H1 (cell line): ENCODE results near the gene MLLT11. TPM values are rescaled to one million over a fixed set of nuclear protein-coding genes. Genes with fewer than 3 reads are reported as not detected.

Experiments
- CTCF ChIA-PET: fragments of 300-600 bp; sonication (Branson Sonifier 250); formaldehyde crosslinking; loops from one replicate; lab custom pipeline; 2021; ENCODE audit not compliant: partially characterized antibody; lab: Charles Lee
- POLR2A ChIA-PET: fragments of 300-600 bp; sonication (Branson Sonifier 250); formaldehyde crosslinking; loops from one replicate; lab custom pipeline; 2021; ENCODE audit warnings: inconsistent platforms; ENCODE audit not compliant: partially characterized antibody; lab: Charles Lee
- DNase-seq, 2 experiments: peaks; one replicate each; pipeline versions ENCODE4 v3.0.0 to v3.0.0-alpha.2; 2010 to 2022; ENCODE audit warnings: low spot score in 2 of 2, low read depth in 1 of 2, mixed read lengths in 1 of 2
- FAIRE-seq: peaks from 2 replicates; lab custom pipeline; 2011; peaks lifted over from hg19 to GRCh38; lab: Jason Lieb, UNC
- H2AFZ ChIP-seq: 2 replicates; pipeline ENCODE4 v1.8.1; 2012; ENCODE audit warnings: low read length, inconsistent platforms
- H2AK5ac ChIP-seq: 2 replicates; pipeline ENCODE4 v1.6.1; 2013; ENCODE audit warnings: low read depth, low read length
- H2BK120ac ChIP-seq: replicated peaks from 2 replicates; pipeline ENCODE3; 2013; ENCODE audit warnings: low read depth, low read length, inconsistent platforms
- H2BK12ac ChIP-seq: 2 replicates; pipeline ENCODE4 v1.6.1; 2013; ENCODE audit warnings: low read depth, low read length
- H2BK15ac ChIP-seq: 2 replicates; pipeline ENCODE4 v1.6.1; 2013; ENCODE audit warnings: low read length
- H2BK20ac ChIP-seq: 2 replicates; pipeline ENCODE4 v1.6.1; 2013; ENCODE audit warnings: low read length
- H2BK5ac ChIP-seq: 2 replicates; pipeline ENCODE4 v1.6.1; 2013; ENCODE audit warnings: low read depth, low read length
- H3K14ac ChIP-seq: 2 replicates; pipeline ENCODE4 v1.6.1; 2013; ENCODE audit warnings: inconsistent platforms; ENCODE audit not compliant: insufficient read length
- H3K18ac ChIP-seq: 2 replicates; pipeline ENCODE4 v1.6.1; 2013; ENCODE audit warnings: low read length; ENCODE audit errors: extremely low read depth
- H3K23ac ChIP-seq: 2 replicates; pipeline ENCODE4 v1.6.1; 2013; ENCODE audit warnings: inconsistent platforms; ENCODE audit not compliant: insufficient read length
- H3K23me2 ChIP-seq: 2 replicates; pipeline ENCODE4 v1.6.1; 2013; ENCODE audit warnings: low read depth, low read length
- H3K27ac ChIP-seq: 2 replicates; pipeline ENCODE4 v1.6.1; 2011; ENCODE audit warnings: low read depth, low read length, inconsistent platforms
- H3K27me3 ChIP-seq, 4 experiments: replicated peaks in 1 of 4; 1 replicate in 1 of 4; 2 replicates in 3 of 4; pipeline versions ENCODE4 v1.6.1 to v1.8.1; 2011 to 2013; ENCODE audit warnings: low read length in 3 of 4, mild to moderate bottlenecking in 3 of 4, inconsistent platforms in 2 of 4, mixed read lengths in 2 of 4, moderate library complexity in 1 of 4; ENCODE audit not compliant: control insufficient read depth in 3 of 4, insufficient read depth in 3 of 4; ENCODE audit errors: extremely low read depth in 1 of 4
- H3K36me3 ChIP-seq, 4 experiments: 2 replicates each; pipeline versions ENCODE4 v1.6.1 to v1.8.1; 2011 to 2013; ENCODE audit warnings: mild to moderate bottlenecking in 4 of 4, low read length in 3 of 4, moderate library complexity in 2 of 4, control low read depth in 1 of 4, inconsistent platforms in 1 of 4; ENCODE audit not compliant: insufficient read depth in 4 of 4, control insufficient read depth in 2 of 4
- H3K4ac ChIP-seq: replicated peaks from 2 replicates; pipeline ENCODE3; 2013; ENCODE audit warnings: low read length, low read depth, mixed read lengths, inconsistent platforms; ENCODE audit not compliant: insufficient read length
- H3K4me1 ChIP-seq, 4 experiments: replicated peaks in 1 of 4; 1 replicate in 1 of 4; 2 replicates in 3 of 4; pipeline versions ENCODE4 v1.6.1 to v1.8.1; 2011 to 2013; ENCODE audit warnings: low read length in 3 of 4, inconsistent platforms in 2 of 4, mixed read lengths in 1 of 4; ENCODE audit not compliant: insufficient read depth in 4 of 4, control insufficient read depth in 3 of 4
- H3K4me2 ChIP-seq, 2 experiments: 2 replicates each; pipeline versions ENCODE4 v1.6.1 to v1.8.1; 2011 to 2013; ENCODE audit warnings: low read depth in 2 of 2, low read length in 2 of 2, control low read depth in 1 of 2, inconsistent platforms in 1 of 2, mild to moderate bottlenecking in 1 of 2; ENCODE audit not compliant: insufficient read depth in 1 of 2
- H3K4me3 ChIP-seq, 4 experiments: fragments of 200-600, 300-600 bp in 1 of 4; sonication (generic), shearing (Covaris generic), sonication (Bioruptor Twin) in 1 of 4; 2 replicates each; pipeline versions ENCODE4 v1.5.1 to v1.8.1; 2011 to 2016; ENCODE audit warnings: low read length in 4 of 4, low read depth in 3 of 4, control low read depth in 2 of 4, inconsistent platforms in 2 of 4, mild to moderate bottlenecking in 2 of 4, mixed read lengths in 1 of 4, moderate library complexity in 1 of 4; ENCODE audit not compliant: insufficient read depth in 2 of 4; ENCODE audit errors: extremely low read depth in 1 of 4
- H3K56ac ChIP-seq: replicated peaks from 2 replicates; pipeline ENCODE3; 2013; ENCODE audit warnings: low read depth, mild to moderate bottlenecking, mixed read lengths, low read length, inconsistent platforms; ENCODE audit not compliant: insufficient read length
- H3K79me1 ChIP-seq: 2 replicates; pipeline ENCODE4 v1.6.1; 2013; ENCODE audit warnings: low read depth, low read length, control low read depth
- H3K79me2 ChIP-seq, 2 experiments: 2 replicates each; pipeline versions ENCODE4 v1.6.1 to v1.8.1; 2012 to 2013; ENCODE audit warnings: low read length in 2 of 2, mild to moderate bottlenecking in 2 of 2, inconsistent platforms in 1 of 2; ENCODE audit not compliant: insufficient read depth in 2 of 2, control insufficient read depth in 1 of 2
- H3K9ac ChIP-seq, 4 experiments: replicated peaks in 1 of 4; 1 replicate in 1 of 4; 2 replicates in 3 of 4; pipeline versions ENCODE4 v1.6.1 to v1.8.1; 2011 to 2013; ENCODE audit warnings: low read depth in 3 of 4, low read length in 3 of 4, control low read depth in 2 of 4, mild to moderate bottlenecking in 2 of 4, moderate library complexity in 2 of 4, inconsistent platforms in 1 of 4; ENCODE audit errors: extremely low read depth in 1 of 4
- H3K9me3 ChIP-seq, 2 experiments: 2 replicates each; pipeline versions ENCODE4 v1.6.1 to v1.8.1; 2012 to 2013; ENCODE audit warnings: mild to moderate bottlenecking in 2 of 2, moderate library complexity in 2 of 2, control low read depth in 1 of 2, inconsistent platforms in 1 of 2, low read depth in 1 of 2, low read length in 1 of 2, mixed read lengths in 1 of 2; ENCODE audit not compliant: insufficient read depth in 2 of 2
- H4K20me1 ChIP-seq, 2 experiments: replicated peaks in 1 of 2; 2 replicates each; pipeline versions ENCODE3 to v1.8.1; 2011 to 2013; ENCODE audit warnings: inconsistent platforms in 2 of 2, low read length in 2 of 2, mild to moderate bottlenecking in 1 of 2; ENCODE audit not compliant: insufficient read depth in 2 of 2, control insufficient read depth in 1 of 2
- H4K5ac ChIP-seq: 2 replicates; pipeline ENCODE4 v1.6.1; 2013; ENCODE audit warnings: low read length, low read depth, mixed read lengths, inconsistent platforms; ENCODE audit not compliant: insufficient read length
- H4K8ac ChIP-seq: 2 replicates; pipeline ENCODE4 v1.8.0; 2013; ENCODE audit warnings: mild to moderate bottlenecking, moderate library complexity, low read length, inconsistent platforms; ENCODE audit not compliant: insufficient read depth; ENCODE audit errors: extremely low read depth
- H4K91ac ChIP-seq: replicated peaks from 2 replicates; pipeline ENCODE3; 2013; ENCODE audit warnings: low read length, mixed read lengths, inconsistent platforms; ENCODE audit not compliant: insufficient read length
- GABPA ChIP-seq: IDR thresholded peaks from 2 replicates; pipeline ENCODE4 v1.6.1; 2011; ENCODE audit warnings: mild to moderate bottlenecking, low read length, moderate library complexity, borderline replicate concordance; ENCODE audit not compliant: insufficient read depth
- JUN ChIP-seq: IDR thresholded peaks from 2 replicates; pipeline ENCODE4 v1.6.1; 2011; ENCODE audit warnings: low read depth, mild to moderate bottlenecking, improper control_type of control experiment, low read length
- KDM4A ChIP-seq: IDR thresholded peaks from one replicate; pipeline ENCODE4 v1.7.1; 2012; ENCODE audit warnings: low read depth, mild to moderate bottlenecking, moderate library complexity, low read length, inconsistent platforms; ENCODE audit not compliant: severe bottlenecking
- MAFK ChIP-seq: IDR thresholded peaks from 2 replicates; pipeline ENCODE4 v1.6.1; 2012; ENCODE audit warnings: low read depth, mild to moderate bottlenecking, improper control_type of control experiment, low read length
- POLR2AphosphoS5 ChIP-seq: IDR thresholded peaks from 2 replicates; pipeline ENCODE4 v1.6.1; 2011; ENCODE audit warnings: low read depth, low read length
- RAD21 ChIP-seq, 2 experiments: IDR thresholded peaks in 1 of 2; conservative IDR thresholded peaks in 1 of 2; 2 replicates each; pipeline ENCODE4 v1.6.1; 2011; ENCODE audit warnings: low read depth in 2 of 2, low read length in 2 of 2, improper control_type of control experiment in 1 of 2, inconsistent platforms in 1 of 2, mild to moderate bottlenecking in 1 of 2, moderate library complexity in 1 of 2
- SIN3A ChIP-seq, 2 experiments: IDR thresholded peaks in 1 of 2; conservative IDR thresholded peaks in 1 of 2; 2 replicates each; pipeline ENCODE4 v1.6.1; 2011 to 2012; ENCODE audit warnings: low read length in 2 of 2, improper control_type of control experiment in 1 of 2, low read depth in 1 of 2, mild to moderate bottlenecking in 1 of 2
- SRF ChIP-seq: IDR thresholded peaks from 2 replicates; pipeline ENCODE4 v1.6.1; 2011; ENCODE audit warnings: mild to moderate bottlenecking, low read depth, low read length, moderate library complexity
- TEAD4 ChIP-seq: IDR thresholded peaks from 2 replicates; pipeline ENCODE4 v1.6.1; 2012; ENCODE audit warnings: low read depth, low read length, inconsistent platforms, mixed read lengths
- WGBS, 2 experiments: shearing (Covaris generic) in 1 of 2; methylation state at CpG; one replicate each; pipeline versions ENCODE4 v1.1.6 to v1.1.7; 2013 to 2015; ENCODE audit warnings: low lambda C conversion rate in 2 of 2, mixed read lengths in 2 of 2, inconsistent platforms in 1 of 2, low coverage in 1 of 2, missing lambda C conversion rate in 1 of 2; ENCODE audit not compliant: insufficient replicate concordance in 2 of 2, insufficient coverage in 1 of 2, insufficient read length in 1 of 2; ENCODE audit errors: extremely low coverage in 1 of 2, missing lambda C conversion rate in 1 of 2; 5-methylcytosine and 5-hydroxymethylcytosine counted together
- polyA plus RNA-seq, 7 experiments: library from polyadenylated mRNA; depleted of rRNA in 3 of 7; stranded (reverse) in 5 of 7; unstranded in 2 of 7; fragments of >200 nt in 5 of 7; fragments of 200-250 nt in 2 of 7; gene quantifications; 1 replicate in 5 of 7; 2 replicates in 1 of 7; 4 replicates in 1 of 7; pipeline versions ENCODE4 v1.2.1 to v1.2.3, GENCODE V29; 2011 to 2013; ENCODE audit warnings: missing spikeins in 2 of 7, mixed read lengths in 2 of 7
- total RNA-seq: library from RNA; stranded (reverse); fragmentation: NEBNext Ultra II Directional; extraction: Animal tissue kit (Norgen Biotek cat#: 25700); gene quantifications from 2 replicates; pipeline ENCODE4 v1.2.1, GENCODE V29; 2021

The MLLT11 gene
- total and polyA plus RNA-seq, 2 of the 8 experiments (the other 6 are each of a cell fraction or from before 2014, with no cell fraction given) = 13.7 to 18.1 TPM

- CTCF ChIA-PET = interaction anchor here (1.9 kb wide), 1 partner anchor 9 kb away, joined by 6 read pairs; no protein-coding TSS in a partner anchor
- Histone ChIP-seq H3K27ac (no peak overlapping the region), H2AK5ac (no peak overlapping the region), H3K79me1 (no peaks in the 10 kb centered on the region), H3K18ac (no peak overlapping the region), H2BK15ac (no peak overlapping the region), H2BK20ac (no peak overlapping the region), H3K27me3 (no peaks in the 10 kb centered on the region), H3K9me3 (no peaks in the 10 kb centered on the region; a peak in 1 of 4 replicates), H4K91ac (no peak overlapping the region), H4K8ac (no peak overlapping the region), H3K79me2 (no peaks in the 10 kb centered on the region), H3K56ac (no peak overlapping the region), H3K4me1 (peaks cover 0 to 3% (median 0%) of the 10 kb centered on the region in 4 experiments; a peak in 3 of 7 replicates), H3K4me3 (no peak overlapping the region), H4K20me1 (no peaks in the 10 kb centered on the region), H2AFZ (no peak overlapping the region), H2BK120ac (no peak overlapping the region), H2BK5ac (no peak overlapping the region), H3K23me2 (no peaks in the 10 kb centered on the region), H3K23ac (no peak overlapping the region), H3K4ac (no peak overlapping the region), H3K36me3 (peaks cover 0 to 8% (median 3%) of the 10 kb centered on the region in 4 experiments; a peak in 4 of 8 replicates), H3K9ac (no peak overlapping the region), H2BK12ac (no peak overlapping the region), H3K4me2 (no peak overlapping the region), H3K14ac (no peak overlapping the region), H4K5ac (no peak overlapping the region)
- no peak for FAIRE-seq
- 83% methylated on average over 3 of the region's 3 CpGs; no CpG with 5 or more reads in 1 of the 2 experiments for WGBS, 2 experiments
- TF ChIP-seq RAD21 (IDR thresholded peaks at IDR 0.05 in 1 of 2, conservative IDR thresholded peaks at IDR 0.05 in 1 of 2; ENCODE audit: low read depth in 2 of 2, low read length in 2 of 2) (no peak), JUN (no peak), KDM4A (no peak), SIN3A (conservative IDR thresholded peaks at IDR 0.05 in 1 of 2, IDR thresholded peaks at IDR 0.05 in 1 of 2; ENCODE audit: low read depth in 1 of 2, low read length in 2 of 2) (no peak), POLR2AphosphoS5 (no peak), MAFK (no peak), SRF (no peak), TEAD4 (no peak), GABPA (no peak)
- DNase-seq = no peak
- POLR2A ChIA-PET = interaction anchor here (1.0 to 6.4 kb wide), 5 partner anchors 9 to 106 kb away, joined by 3 to 58 read pairs (median 3); partner anchors contain the start of gene C1orf56
Measured at GRCh38 chr1:151039521-151039920, 20.7 kb upstream of the MLLT11 start.
